WTC11 (cell line): ENCODE measurements around the gene DNAH9. TPM values are rescaled to one million over a fixed set of nuclear protein-coding genes. Genes with fewer than 3 reads are reported as not detected.

Source experiments
- ATAC-seq: fragments of 200-7000 bp; cut with Tn5 transposase; 2 replicates; pipeline ENCODE4 v1.10.0; 2021; ENCODE audit warnings: mild to moderate bottlenecking, moderate library complexity
- CTCF ChIA-PET: fragments of 300-600 bp; sonication (Branson Sonifier 250); formaldehyde crosslinking; loops from one replicate; lab custom pipeline; 2021; ENCODE audit warnings: antibody characterized with exemption; lab: Charles Lee
- POLR2A ChIA-PET: fragments of 350-600 bp; sonication (Branson Sonifier 250); formaldehyde crosslinking; loops from one replicate; lab custom pipeline; 2021; ENCODE audit warnings: antibody characterized with exemption; lab: Charles Lee
- DNase-seq: peaks from one replicate; pipeline ENCODE4 v3.0.0; 2021; ENCODE audit warnings: low spot score
- H3K27ac Mint-ChIP-seq: 2 replicates; pipeline ENCODE4 v1.8.0; 2021; ENCODE audit warnings: mixed read lengths
- H3K27me3 Mint-ChIP-seq: 2 replicates; pipeline ENCODE4 v1.8.0; 2021; ENCODE audit warnings: low read depth, mild to moderate bottlenecking, moderate library complexity, mixed read lengths
- H3K36me3 Mint-ChIP-seq: 2 replicates; pipeline ENCODE4 v1.8.0; 2021; ENCODE audit warnings: mixed read lengths
- H3K4me1 Mint-ChIP-seq: 2 replicates; pipeline ENCODE4 v1.8.0; 2022; ENCODE audit warnings: mixed read lengths
- H3K4me3 Mint-ChIP-seq: 2 replicates; pipeline ENCODE4 v1.8.0; 2021; ENCODE audit warnings: mild to moderate bottlenecking, moderate library complexity, mixed read lengths
- H3K9me3 Mint-ChIP-seq: 2 replicates; pipeline ENCODE4 v1.8.0; 2021; ENCODE audit warnings: mixed read lengths
- ATF1 ChIP-seq: sonication (generic); formaldehyde crosslinking; IDR thresholded peaks from 2 replicates; pipeline ENCODE4 v1.8.1; 2023; ENCODE audit warnings: mild to moderate bottlenecking, moderate library complexity, missing genetic modification reagents
- EMX1 ChIP-seq: fragments of 250-450 bp; sonication (Bioruptor Pico); IDR thresholded peaks from 2 replicates; pipeline ENCODE4 v1.8.0; 2021; ENCODE audit warnings: mild to moderate bottlenecking
- FOXJ3 ChIP-seq: sonication (generic); formaldehyde crosslinking; IDR thresholded peaks from 2 replicates; pipeline ENCODE4 v1.9.0; 2021; ENCODE audit warnings: missing genetic modification reagents, mild to moderate bottlenecking, borderline replicate concordance
- GRHL2 ChIP-seq: fragments of 250-450 bp; sonication (Bioruptor Pico); IDR thresholded peaks from 2 replicates; pipeline ENCODE4 v1.8.0; 2022; ENCODE audit warnings: mild to moderate bottlenecking, moderate library complexity; ENCODE audit not compliant: insufficient replicate concordance, severe bottlenecking
- GTF2I ChIP-seq: fragments of 250-450 bp; sonication (Bioruptor Pico); conservative IDR thresholded peaks from 2 replicates; pipeline ENCODE4 v1.4.0; 2021; ENCODE audit warnings: mild to moderate bottlenecking
- JAZF1 ChIP-seq: fragments of 250-450 bp; sonication (Bioruptor Pico); IDR thresholded peaks from 2 replicates; pipeline ENCODE4 v1.9.0; 2021; ENCODE audit warnings: moderate library complexity, mild to moderate bottlenecking, inconsistent platforms
- MYBL2 ChIP-seq: sonication (generic); formaldehyde crosslinking; IDR thresholded peaks from 2 replicates; pipeline ENCODE4 v1.8.1; 2023; ENCODE audit warnings: mild to moderate bottlenecking, moderate library complexity, missing genetic modification reagents
- NR1H2 ChIP-seq: sonication (generic); formaldehyde crosslinking; IDR thresholded peaks from 2 replicates; pipeline ENCODE4 v1.9.0; 2021; ENCODE audit warnings: mild to moderate bottlenecking, moderate library complexity, missing genetic modification reagents
- ZNF138 ChIP-seq: sonication (generic); formaldehyde crosslinking; conservative IDR thresholded peaks from 2 replicates; pipeline ENCODE4 v1.8.1; 2022; ENCODE audit warnings: mild to moderate bottlenecking, moderate library complexity, missing genetic modification reagents
- ZNF219 ChIP-seq: sonication (generic); formaldehyde crosslinking; IDR thresholded peaks from 2 replicates; pipeline ENCODE4 v1.8.0; 2023; ENCODE audit warnings: missing genetic modification reagents, mild to moderate bottlenecking, borderline replicate concordance
- ZNF232 ChIP-seq: sonication (generic); formaldehyde crosslinking; IDR thresholded peaks from 2 replicates; pipeline ENCODE4 v1.8.0; 2022; ENCODE audit warnings: mild to moderate bottlenecking, missing genetic modification reagents
- ZNF263 ChIP-seq: sonication (generic); formaldehyde crosslinking; IDR thresholded peaks from 2 replicates; pipeline ENCODE4 v1.8.1; 2022; ENCODE audit warnings: low read depth, mild to moderate bottlenecking, moderate library complexity, missing genetic modification reagents
- ZNF317 ChIP-seq: sonication (generic); formaldehyde crosslinking; IDR thresholded peaks from 2 replicates; pipeline ENCODE4 v1.8.1; 2023; ENCODE audit warnings: low read depth, mild to moderate bottlenecking, moderate library complexity, missing genetic modification reagents, borderline replicate concordance
- ZNF396 ChIP-seq: fragments of 250-450 bp; sonication (Bioruptor Pico); IDR thresholded peaks from 2 replicates; pipeline ENCODE4 v1.8.0; 2021; ENCODE audit warnings: mild to moderate bottlenecking, moderate library complexity, borderline replicate concordance
- ZNF423 ChIP-seq: fragments of 250-450 bp; sonication (Bioruptor Pico); IDR thresholded peaks from 2 replicates; pipeline ENCODE4 v2.1.2; 2022; ENCODE audit warnings: mild to moderate bottlenecking, moderate library complexity
- total RNA-seq: library from RNA; stranded (reverse); gene quantifications from 3 replicates; pipeline ENCODE4 v1.2.3, GENCODE V29; 2021
- TF ChIP-seq, protein P1 (sequence below): fragments of 250-450 bp; sonication (Bioruptor Pico); IDR thresholded peaks from 2 replicates; pipeline ENCODE4 v2.1.2; 2022; ENCODE audit warnings: mild to moderate bottlenecking, moderate library complexity
- TF ChIP-seq, protein P2 (sequence below): sonication (generic); formaldehyde crosslinking; IDR thresholded peaks from 2 replicates; pipeline ENCODE4 v1.8.1; 2023; ENCODE audit warnings: mild to moderate bottlenecking, missing genetic modification reagents
- TF ChIP-seq, protein P3 (sequence below): sonication (generic); formaldehyde crosslinking; conservative IDR thresholded peaks from 2 replicates; pipeline ENCODE4 v1.8.1; 2022; ENCODE audit warnings: mild to moderate bottlenecking, missing genetic modification reagents
- TF ChIP-seq, protein P4 (sequence below): sonication (generic); formaldehyde crosslinking; IDR thresholded peaks from 2 replicates; pipeline ENCODE4 v1.8.1; 2023; ENCODE audit warnings: mild to moderate bottlenecking, missing genetic modification reagents, borderline replicate concordance
- TF ChIP-seq, protein P5 (sequence below): sonication (generic); formaldehyde crosslinking; IDR thresholded peaks from 2 replicates; pipeline ENCODE4 v1.8.1; 2022; ENCODE audit warnings: mild to moderate bottlenecking, moderate library complexity, missing genetic modification reagents
- TF ChIP-seq, protein P6 (sequence below): sonication (generic); formaldehyde crosslinking; IDR thresholded peaks from 2 replicates; pipeline ENCODE4 v1.8.1; 2022; ENCODE audit warnings: missing genetic modification reagents, borderline replicate concordance
- TF ChIP-seq, protein P7 (sequence below): fragments of 250-450 bp; sonication (Bioruptor Pico); IDR thresholded peaks from 2 replicates; pipeline ENCODE4 v1.9.0; 2021; ENCODE audit warnings: moderate library complexity, mild to moderate bottlenecking, inconsistent platforms, borderline replicate concordance
- TF ChIP-seq, protein P8 (sequence below): sonication (generic); formaldehyde crosslinking; IDR thresholded peaks from 2 replicates; pipeline ENCODE4 v1.8.1; 2023; ENCODE audit warnings: mild to moderate bottlenecking, moderate library complexity, missing genetic modification reagents

The DNAH9 gene
- total RNA-seq, 1 experiment from 2014 or later = 0.31 TPM

DNA sequence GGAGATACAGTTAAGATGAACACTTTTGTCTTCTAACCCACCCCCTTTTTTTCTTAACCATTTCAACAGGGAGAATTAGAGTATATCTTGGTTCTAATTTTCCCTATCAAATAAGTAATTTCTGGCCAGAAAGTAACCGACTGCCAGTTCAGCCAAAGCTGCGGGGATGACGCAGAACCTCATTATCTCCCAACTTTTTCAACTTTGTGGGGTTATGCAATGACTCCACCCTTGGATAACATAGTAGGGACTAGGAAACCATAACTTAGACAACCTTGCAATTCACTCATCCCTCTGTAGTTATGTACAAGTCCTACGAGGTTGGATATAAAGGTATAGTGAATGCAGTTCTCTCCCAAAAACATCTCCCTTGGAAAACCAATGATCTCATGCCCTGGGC lies 215.0 kb downstream of the DNAH9 start:
- Mint-ChIP-seq H3K9me3 (peaks cover 43% of the 10 kb centered on the region), H3K36me3 (peaks cover 11% of the 10 kb centered on the region), H3K4me3 (no peak overlapping the region), H3K4me1 (no peaks in the 10 kb centered on the region), H3K27me3 (peaks cover 4% of the 10 kb centered on the region; the same call in 1 of the 2 replicates), H3K27ac (no peak overlapping the region)
- CTCF ChIA-PET = no interaction called here
- POLR2A ChIA-PET = no interaction called here
- DNase-seq = no peak
- no peak for ATAC-seq
- TF ChIP-seq JAZF1 (CRISPR knock-in tag) (no peak), NR1H2 (CRISPR knock-in tag) (no peak), ATF1 (CRISPR knock-in tag) (no peak), ZNF138 (CRISPR knock-in tag) (no peak), GRHL2 (CRISPR knock-in tag) (no peak), FOXJ3 (no peak), ZNF396 (CRISPR knock-in tag) (no peak), ZNF219 (CRISPR knock-in tag) (no peak), ZNF423 (no peak), EMX1 (CRISPR knock-in tag) (no peak), MYBL2 (no peak), ZNF232 (CRISPR knock-in tag) (no peak), ZNF317 (CRISPR knock-in tag) (no peak)
- TF ChIP-seq, protein P1, sequence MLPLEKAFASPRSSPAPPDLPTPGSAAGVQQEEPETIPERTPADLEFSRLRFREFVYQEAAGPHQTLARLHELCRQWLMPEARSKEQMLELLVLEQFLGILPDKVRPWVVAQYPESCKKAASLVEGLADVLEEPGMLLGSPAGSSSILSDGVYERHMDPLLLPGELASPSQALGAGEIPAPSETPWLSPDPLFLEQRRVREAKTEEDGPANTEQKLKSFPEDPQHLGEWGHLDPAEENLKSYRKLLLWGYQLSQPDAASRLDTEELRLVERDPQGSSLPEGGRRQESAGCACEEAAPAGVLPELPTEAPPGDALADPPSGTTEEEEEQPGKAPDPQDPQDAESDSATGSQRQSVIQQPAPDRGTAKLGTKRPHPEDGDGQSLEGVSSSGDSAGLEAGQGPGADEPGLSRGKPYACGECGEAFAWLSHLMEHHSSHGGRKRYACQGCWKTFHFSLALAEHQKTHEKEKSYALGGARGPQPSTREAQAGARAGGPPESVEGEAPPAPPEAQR (CRISPR knock-in tag) = no peak
- TF ChIP-seq, protein P2, sequence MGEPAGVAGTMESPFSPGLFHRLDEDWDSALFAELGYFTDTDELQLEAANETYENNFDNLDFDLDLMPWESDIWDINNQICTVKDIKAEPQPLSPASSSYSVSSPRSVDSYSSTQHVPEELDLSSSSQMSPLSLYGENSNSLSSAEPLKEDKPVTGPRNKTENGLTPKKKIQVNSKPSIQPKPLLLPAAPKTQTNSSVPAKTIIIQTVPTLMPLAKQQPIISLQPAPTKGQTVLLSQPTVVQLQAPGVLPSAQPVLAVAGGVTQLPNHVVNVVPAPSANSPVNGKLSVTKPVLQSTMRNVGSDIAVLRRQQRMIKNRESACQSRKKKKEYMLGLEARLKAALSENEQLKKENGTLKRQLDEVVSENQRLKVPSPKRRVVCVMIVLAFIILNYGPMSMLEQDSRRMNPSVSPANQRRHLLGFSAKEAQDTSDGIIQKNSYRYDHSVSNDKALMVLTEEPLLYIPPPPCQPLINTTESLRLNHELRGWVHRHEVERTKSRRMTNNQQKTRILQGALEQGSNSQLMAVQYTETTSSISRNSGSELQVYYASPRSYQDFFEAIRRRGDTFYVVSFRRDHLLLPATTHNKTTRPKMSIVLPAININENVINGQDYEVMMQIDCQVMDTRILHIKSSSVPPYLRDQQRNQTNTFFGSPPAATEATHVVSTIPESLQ (CRISPR knock-in tag) = no peak
- TF ChIP-seq, protein P3, sequence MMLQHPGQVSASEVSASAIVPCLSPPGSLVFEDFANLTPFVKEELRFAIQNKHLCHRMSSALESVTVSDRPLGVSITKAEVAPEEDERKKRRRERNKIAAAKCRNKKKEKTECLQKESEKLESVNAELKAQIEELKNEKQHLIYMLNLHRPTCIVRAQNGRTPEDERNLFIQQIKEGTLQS (CRISPR knock-in tag) = no peak
- TF ChIP-seq, protein P4, sequence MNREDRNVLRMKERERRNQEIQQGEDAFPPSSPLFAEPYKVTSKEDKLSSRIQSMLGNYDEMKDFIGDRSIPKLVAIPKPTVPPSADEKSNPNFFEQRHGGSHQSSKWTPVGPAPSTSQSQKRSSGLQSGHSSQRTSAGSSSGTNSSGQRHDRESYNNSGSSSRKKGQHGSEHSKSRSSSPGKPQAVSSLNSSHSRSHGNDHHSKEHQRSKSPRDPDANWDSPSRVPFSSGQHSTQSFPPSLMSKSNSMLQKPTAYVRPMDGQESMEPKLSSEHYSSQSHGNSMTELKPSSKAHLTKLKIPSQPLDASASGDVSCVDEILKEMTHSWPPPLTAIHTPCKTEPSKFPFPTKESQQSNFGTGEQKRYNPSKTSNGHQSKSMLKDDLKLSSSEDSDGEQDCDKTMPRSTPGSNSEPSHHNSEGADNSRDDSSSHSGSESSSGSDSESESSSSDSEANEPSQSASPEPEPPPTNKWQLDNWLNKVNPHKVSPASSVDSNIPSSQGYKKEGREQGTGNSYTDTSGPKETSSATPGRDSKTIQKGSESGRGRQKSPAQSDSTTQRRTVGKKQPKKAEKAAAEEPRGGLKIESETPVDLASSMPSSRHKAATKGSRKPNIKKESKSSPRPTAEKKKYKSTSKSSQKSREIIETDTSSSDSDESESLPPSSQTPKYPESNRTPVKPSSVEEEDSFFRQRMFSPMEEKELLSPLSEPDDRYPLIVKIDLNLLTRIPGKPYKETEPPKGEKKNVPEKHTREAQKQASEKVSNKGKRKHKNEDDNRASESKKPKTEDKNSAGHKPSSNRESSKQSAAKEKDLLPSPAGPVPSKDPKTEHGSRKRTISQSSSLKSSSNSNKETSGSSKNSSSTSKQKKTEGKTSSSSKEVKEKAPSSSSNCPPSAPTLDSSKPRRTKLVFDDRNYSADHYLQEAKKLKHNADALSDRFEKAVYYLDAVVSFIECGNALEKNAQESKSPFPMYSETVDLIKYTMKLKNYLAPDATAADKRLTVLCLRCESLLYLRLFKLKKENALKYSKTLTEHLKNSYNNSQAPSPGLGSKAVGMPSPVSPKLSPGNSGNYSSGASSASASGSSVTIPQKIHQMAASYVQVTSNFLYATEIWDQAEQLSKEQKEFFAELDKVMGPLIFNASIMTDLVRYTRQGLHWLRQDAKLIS (CRISPR knock-in tag) = no peak
- TF ChIP-seq, protein P5, sequence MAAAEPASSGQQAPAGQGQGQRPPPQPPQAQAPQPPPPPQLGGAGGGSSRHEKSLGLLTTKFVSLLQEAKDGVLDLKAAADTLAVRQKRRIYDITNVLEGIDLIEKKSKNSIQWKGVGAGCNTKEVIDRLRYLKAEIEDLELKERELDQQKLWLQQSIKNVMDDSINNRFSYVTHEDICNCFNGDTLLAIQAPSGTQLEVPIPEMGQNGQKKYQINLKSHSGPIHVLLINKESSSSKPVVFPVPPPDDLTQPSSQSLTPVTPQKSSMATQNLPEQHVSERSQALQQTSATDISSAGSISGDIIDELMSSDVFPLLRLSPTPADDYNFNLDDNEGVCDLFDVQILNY (CRISPR knock-in tag) = no peak
- TF ChIP-seq, all 79 proteins: peak for 0

DNA sequence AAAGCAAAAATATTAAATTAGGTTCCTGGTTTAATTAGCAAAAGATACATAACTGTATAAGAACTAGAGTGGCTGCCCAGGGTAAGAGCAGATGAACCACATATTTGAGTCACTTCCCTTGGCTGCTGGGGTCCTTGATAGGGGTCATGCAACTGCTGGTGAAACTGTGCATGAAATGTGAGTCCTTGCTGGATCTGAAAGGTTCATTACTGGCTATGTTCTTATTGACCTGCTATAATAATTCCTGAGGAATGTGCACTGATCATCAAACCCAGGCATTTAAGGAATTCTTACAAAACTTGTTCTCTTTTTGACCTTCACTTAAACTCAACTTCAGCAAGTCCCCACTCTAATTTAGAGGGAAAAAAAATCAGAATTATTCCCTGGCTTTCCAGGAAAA lies 215.6 kb downstream of the DNAH9 start:
- no peaks in the 10 kb centered on the region; the same call in 1 of the 2 replicates for H3K27me3 Mint-ChIP-seq
- ChIA-PET CTCF (no interaction called here), POLR2A (no interaction called here)
- peaks cover 39% of the 10 kb centered on the region for H3K9me3 Mint-ChIP-seq
- no peak for DNase-seq
- no peak for ATAC-seq
- H3K4me3 Mint-ChIP-seq = no peak overlapping the region
- H3K36me3 Mint-ChIP-seq = peaks cover 6% of the 10 kb centered on the region
- no peak overlapping the region for H3K27ac Mint-ChIP-seq
- H3K4me1 Mint-ChIP-seq = no peaks in the 10 kb centered on the region
- TF ChIP-seq, protein P6, sequence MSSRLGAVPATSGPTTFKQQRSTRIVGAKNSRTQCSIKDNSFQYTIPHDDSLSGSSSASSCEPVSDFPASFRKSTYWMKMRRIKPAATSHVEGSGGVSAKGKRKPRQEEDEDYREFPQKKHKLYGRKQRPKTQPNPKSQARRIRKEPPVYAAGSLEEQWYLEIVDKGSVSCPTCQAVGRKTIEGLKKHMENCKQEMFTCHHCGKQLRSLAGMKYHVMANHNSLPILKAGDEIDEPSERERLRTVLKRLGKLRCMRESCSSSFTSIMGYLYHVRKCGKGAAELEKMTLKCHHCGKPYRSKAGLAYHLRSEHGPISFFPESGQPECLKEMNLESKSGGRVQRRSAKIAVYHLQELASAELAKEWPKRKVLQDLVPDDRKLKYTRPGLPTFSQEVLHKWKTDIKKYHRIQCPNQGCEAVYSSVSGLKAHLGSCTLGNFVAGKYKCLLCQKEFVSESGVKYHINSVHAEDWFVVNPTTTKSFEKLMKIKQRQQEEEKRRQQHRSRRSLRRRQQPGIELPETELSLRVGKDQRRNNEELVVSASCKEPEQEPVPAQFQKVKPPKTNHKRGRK (CRISPR knock-in tag) = no peak
- TF ChIP-seq GTF2I (CRISPR knock-in tag) (no peak), ZNF263 (CRISPR knock-in tag) (no peak), FOXJ3 (no peak), ZNF138 (CRISPR knock-in tag) (no peak)
- TF ChIP-seq, protein P7, sequence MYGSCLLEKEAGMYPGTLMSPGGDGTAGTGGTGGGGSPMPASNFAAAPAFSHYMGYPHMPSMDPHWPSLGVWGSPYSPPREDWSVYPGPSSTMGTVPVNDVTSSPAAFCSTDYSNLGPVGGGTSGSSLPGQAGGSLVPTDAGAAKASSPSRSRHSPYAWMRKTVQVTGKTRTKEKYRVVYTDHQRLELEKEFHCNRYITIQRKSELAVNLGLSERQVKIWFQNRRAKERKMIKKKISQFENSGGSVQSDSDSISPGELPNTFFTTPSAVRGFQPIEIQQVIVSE (CRISPR knock-in tag) = no peak
- TF ChIP-seq, protein P8, sequence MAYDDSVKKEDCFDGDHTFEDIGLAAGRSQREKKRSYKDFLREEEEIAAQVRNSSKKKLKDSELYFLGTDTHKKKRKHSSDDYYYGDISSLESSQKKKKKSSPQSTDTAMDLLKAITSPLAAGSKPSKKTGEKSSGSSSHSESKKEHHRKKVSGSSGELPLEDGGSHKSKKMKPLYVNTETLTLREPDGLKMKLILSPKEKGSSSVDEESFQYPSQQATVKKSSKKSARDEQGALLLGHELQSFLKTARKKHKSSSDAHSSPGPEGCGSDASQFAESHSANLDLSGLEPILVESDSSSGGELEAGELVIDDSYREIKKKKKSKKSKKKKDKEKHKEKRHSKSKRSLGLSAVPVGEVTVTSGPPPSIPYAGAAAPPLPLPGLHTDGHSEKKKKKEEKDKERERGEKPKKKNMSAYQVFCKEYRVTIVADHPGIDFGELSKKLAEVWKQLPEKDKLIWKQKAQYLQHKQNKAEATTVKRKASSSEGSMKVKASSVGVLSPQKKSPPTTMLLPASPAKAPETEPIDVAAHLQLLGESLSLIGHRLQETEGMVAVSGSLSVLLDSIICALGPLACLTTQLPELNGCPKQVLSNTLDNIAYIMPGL (CRISPR knock-in tag) = no peak
